Stimulated activated CD4-positive, alpha-beta T cell treated with anti-CD3 and anti-CD28 coated beads, Interleukin-15, amount 100 ng/mL, for 24 hours (primary cell): ENCODE data around the gene SHC3.

Source experiments
- DNase-seq: peaks from one replicate; pipeline ENCODE4 v3.0.0-alpha.2; 2020

The SHC3 gene

GRCh38 chr9:89097219-89097618, 81.4 kb downstream of the SHC3 start:
- no peak for DNase-seq

- no peak for DNase-seq
Observed at GRCh38 chr9:89096807-89097206, 81.8 kb downstream of the SHC3 start.

GRCh38 chr9:89095761-89096528, 82.7 kb downstream of the SHC3 start:
- DNase-seq = no peak

- DNase-seq = no peak
Observed at GRCh38 chr9:89093201-89093975, 85.2 kb downstream of the SHC3 start.

- no peak for DNase-seq
Observed at GRCh38 chr9:89089176-89089575, 89.4 kb downstream of the SHC3 start.

- no peak for DNase-seq
Observed at GRCh38 chr9:89083626-89084025, 95.0 kb downstream of the SHC3 start.

GRCh38 chr9:89080193-89080592, 98.4 kb downstream of the SHC3 start:
- DNase-seq = no peak

GRCh38 chr9:89079391-89079790, 99.2 kb downstream of the SHC3 start:
- no peak for DNase-seq

- no peak for DNase-seq
Observed at GRCh38 chr9:89078860-89079259, 99.8 kb downstream of the SHC3 start.

- no peak for DNase-seq
Observed at GRCh38 chr9:89078421-89078820, 100.2 kb downstream of the SHC3 start.

GRCh38 chr9:89077519-89077918, 101.1 kb downstream of the SHC3 start:
- DNase-seq = no peak

- no peak for DNase-seq
Observed at GRCh38 chr9:89073397-89073796, 105.2 kb downstream of the SHC3 start.

GRCh38 chr9:89071591-89071990, 107.0 kb downstream of the SHC3 start:
- no peak for DNase-seq

- no peak for DNase-seq
Observed at GRCh38 chr9:89066835-89067234, 111.8 kb downstream of the SHC3 start.

- DNase-seq = no peak
Observed at GRCh38 chr9:89065921-89066320, 112.7 kb downstream of the SHC3 start.

GRCh38 chr9:89060790-89061189, 117.8 kb downstream of the SHC3 start:
- DNase-seq = no peak

- no peak for DNase-seq
Observed at GRCh38 chr9:89059925-89060506, 118.6 kb downstream of the SHC3 start.

GRCh38 chr9:89058906-89059305, 119.7 kb downstream of the SHC3 start:
- DNase-seq = no peak

- DNase-seq = no peak
Observed at GRCh38 chr9:89054865-89055495, 123.6 kb downstream of the SHC3 start.

- no peak for DNase-seq
Observed at GRCh38 chr9:89053301-89053700, 125.3 kb downstream of the SHC3 start.

- DNase-seq = no peak
Observed at GRCh38 chr9:89052470-89053097, 126.0 kb downstream of the SHC3 start.

GRCh38 chr9:89051421-89052025, 127.1 kb downstream of the SHC3 start:
- no peak for DNase-seq

GRCh38 chr9:89049646-89050045, 129.0 kb downstream of the SHC3 start:
- no peak for DNase-seq
